Neural cell (in vitro differentiated cells): ENCODE data around the gene KDM4C. TPM values are rescaled to one million over a fixed set of nuclear protein-coding genes. Genes with fewer than 3 reads are reported as not detected.

Source experiments
- H2AFZ ChIP-seq: fragments of 200-600, 300-800 bp; sonication (generic), shearing (Covaris generic); 2 replicates; pipeline ENCODE4 v1.6.0; 2014; ENCODE audit warnings: low read depth, mild to moderate bottlenecking, antibody characterized with exemption, low read length, moderate library complexity
- H3F3A ChIP-seq: fragments of 200-600 bp; shearing (Covaris generic); 2 replicates; pipeline ENCODE4 v1.6.1; 2016; ENCODE audit warnings: mild to moderate bottlenecking, moderate library complexity, mixed read lengths, antibody characterized with exemption, low read length; ENCODE audit not compliant: insufficient read depth, poor library complexity, severe bottlenecking
- H3K27ac ChIP-seq: fragments of 200-600, 300-800 bp; sonication (generic), shearing (Covaris generic); 2 replicates; pipeline ENCODE4 v1.5.1; 2014; ENCODE audit warnings: mild to moderate bottlenecking, low read length, moderate library complexity
- H3K27me3 ChIP-seq: fragments of 300-800, 200-600 bp; sonication (generic), shearing (Covaris generic); 2 replicates; pipeline ENCODE4 v1.6.0; 2014; ENCODE audit warnings: mild to moderate bottlenecking, low read depth, low read length, moderate library complexity; ENCODE audit not compliant: insufficient read depth
- H3K36me3 ChIP-seq: fragments of 300-800, 200-600 bp; sonication (generic), shearing (Covaris generic); 2 replicates; pipeline ENCODE4 v1.5.1; 2014; ENCODE audit warnings: mild to moderate bottlenecking, antibody characterized with exemption, low read length, moderate library complexity; ENCODE audit not compliant: insufficient read depth
- H3K4me2 ChIP-seq: fragments of 300-800, 200-600 bp; sonication (generic), shearing (Covaris generic); 2 replicates; pipeline ENCODE4 v1.6.0; 2014; ENCODE audit warnings: mild to moderate bottlenecking, low read length
- H3K4me3 ChIP-seq: fragments of 300-800, 200-600 bp; sonication (generic), shearing (Covaris generic); 2 replicates; pipeline ENCODE4 v1.5.1; 2014; ENCODE audit warnings: mild to moderate bottlenecking, low read length, moderate library complexity
- H3K79me2 ChIP-seq: fragments of 200-600 bp; shearing (Covaris generic); replicated peaks from 2 replicates; pipeline ENCODE4 v1.6.0; 2014; ENCODE audit warnings: mild to moderate bottlenecking, low read length, moderate library complexity; ENCODE audit not compliant: insufficient read depth
- H3K9ac ChIP-seq: fragments of 300-800, 200-600 bp; sonication (generic), shearing (Covaris generic); 2 replicates; pipeline ENCODE4 v1.6.1; 2016; ENCODE audit warnings: mild to moderate bottlenecking, low read length, mixed read lengths
- H3K9me2 ChIP-seq: fragments of 200-600 bp; shearing (Covaris generic); 2 replicates; pipeline ENCODE4 v1.6.1; 2016; ENCODE audit warnings: mild to moderate bottlenecking, low read length, mixed read lengths; ENCODE audit not compliant: insufficient read depth
- H3K9me3 ChIP-seq: fragments of 200-600, 300-800 bp; sonication (generic), shearing (Covaris generic); 2 replicates; pipeline ENCODE4 v1.6.1; 2016; ENCODE audit warnings: mild to moderate bottlenecking, mixed run types, low read length, moderate library complexity, mixed read lengths
- H4K20me1 ChIP-seq: fragments of 200-600 bp; shearing (Covaris generic); 2 replicates; pipeline ENCODE4 v1.6.1; 2016; ENCODE audit warnings: mild to moderate bottlenecking, mixed run types; ENCODE audit not compliant: insufficient read depth
- EP300 ChIP-seq: fragments of 450-650 bp; conservative IDR thresholded peaks from 2 replicates; pipeline ENCODE4 v1.6.1; 2014; ENCODE audit warnings: antibody characterized with exemption, mild to moderate bottlenecking, moderate library complexity; ENCODE audit not compliant: poor library complexity, severe bottlenecking
- EZH2 ChIP-seq: fragments of 200-600, 300-800 bp; shearing (Covaris generic), sonication (generic); IDR thresholded peaks from 2 replicates; pipeline ENCODE4 v1.6.1; 2014; ENCODE audit warnings: antibody characterized with exemption, low read length, borderline replicate concordance, mild to moderate bottlenecking; ENCODE audit not compliant: insufficient read depth, poor library complexity, severe bottlenecking
- MXI1 ChIP-seq: fragments of 450-650 bp; conservative IDR thresholded peaks from 2 replicates; pipeline ENCODE4 v1.6.1; 2014; ENCODE audit warnings: antibody characterized with exemption, mild to moderate bottlenecking; ENCODE audit not compliant: poor library complexity, severe bottlenecking
- POLR2AphosphoS5 ChIP-seq: IDR thresholded peaks from 2 replicates; pipeline ENCODE4 v1.6.1; 2012
- RAD21 ChIP-seq: fragments of 450-650 bp; conservative IDR thresholded peaks from 2 replicates; pipeline ENCODE4 v1.6.1; 2014; ENCODE audit warnings: antibody characterized with exemption, mild to moderate bottlenecking, moderate library complexity
- SMC3 ChIP-seq: fragments of 450-650 bp; conservative IDR thresholded peaks from 2 replicates; pipeline ENCODE4 v1.6.1; 2014; ENCODE audit warnings: antibody characterized with exemption, mild to moderate bottlenecking, moderate library complexity; ENCODE audit not compliant: poor library complexity
- TAF1 ChIP-seq: IDR thresholded peaks from 2 replicates; pipeline ENCODE4 v1.6.1; 2012; ENCODE audit warnings: low read depth
- polyA plus RNA-seq: library from polyadenylated mRNA; depleted of rRNA; stranded (reverse); fragments of >200 nt; gene quantifications from 2 replicates; pipeline ENCODE4 v1.2.3, GENCODE V29; 2014
- TF ChIP-seq, protein P1 (sequence below): fragments of 450-650 bp; IDR thresholded peaks from 2 replicates; pipeline ENCODE4 v1.5.1; 2014; ENCODE audit warnings: antibody characterized with exemption, mild to moderate bottlenecking, moderate library complexity; ENCODE audit not compliant: poor library complexity, severe bottlenecking
- TF ChIP-seq, protein P2 (sequence below): IDR thresholded peaks from 2 replicates; pipeline ENCODE4 v1.6.1; 2012; ENCODE audit warnings: borderline replicate concordance

Gene KDM4C
- polyA plus RNA-seq, 1 donor from 2014 or later, result 21.1 TPM

DNA sequence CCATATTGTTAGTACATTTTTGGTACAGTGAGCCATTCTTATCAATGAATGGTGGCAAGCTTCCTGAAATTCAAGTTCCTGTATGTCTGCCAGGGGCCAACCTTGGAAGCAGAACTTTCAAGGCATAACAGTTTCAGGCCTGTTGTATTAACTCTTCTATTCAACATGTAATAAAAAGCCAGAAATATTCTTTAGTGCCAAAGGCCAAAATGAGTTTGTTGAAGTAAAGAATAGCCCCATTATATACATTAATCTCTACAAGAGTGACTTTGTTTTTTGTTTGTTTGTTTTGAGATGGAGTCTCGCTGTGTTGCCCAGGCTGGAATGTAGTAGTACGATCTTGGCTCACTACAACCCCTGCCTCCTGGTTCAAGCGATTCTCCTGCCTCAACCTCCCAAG lies 321.3 kb downstream of the KDM4C start:
- Histone ChIP-seq H3K9me2 (no peaks in the 10 kb centered on the region), H3K36me3 (peaks cover 3% of the 10 kb centered on the region), H2AFZ (no peak overlapping the region), H3K27me3 (no peaks in the 10 kb centered on the region), H4K20me1 (no peaks in the 10 kb centered on the region), H3K79me2 (no peaks in the 10 kb centered on the region), H3K9me3 (no peaks in the 10 kb centered on the region), H3K9ac (no peak overlapping the region), H3K4me3 (no peak overlapping the region), H3K27ac (no peak overlapping the region), H3F3A (no peaks in the 10 kb centered on the region), H3K4me2 (no peak overlapping the region)
- no peak for TF ChIP-seq EP300
- TF ChIP-seq, protein P1, sequence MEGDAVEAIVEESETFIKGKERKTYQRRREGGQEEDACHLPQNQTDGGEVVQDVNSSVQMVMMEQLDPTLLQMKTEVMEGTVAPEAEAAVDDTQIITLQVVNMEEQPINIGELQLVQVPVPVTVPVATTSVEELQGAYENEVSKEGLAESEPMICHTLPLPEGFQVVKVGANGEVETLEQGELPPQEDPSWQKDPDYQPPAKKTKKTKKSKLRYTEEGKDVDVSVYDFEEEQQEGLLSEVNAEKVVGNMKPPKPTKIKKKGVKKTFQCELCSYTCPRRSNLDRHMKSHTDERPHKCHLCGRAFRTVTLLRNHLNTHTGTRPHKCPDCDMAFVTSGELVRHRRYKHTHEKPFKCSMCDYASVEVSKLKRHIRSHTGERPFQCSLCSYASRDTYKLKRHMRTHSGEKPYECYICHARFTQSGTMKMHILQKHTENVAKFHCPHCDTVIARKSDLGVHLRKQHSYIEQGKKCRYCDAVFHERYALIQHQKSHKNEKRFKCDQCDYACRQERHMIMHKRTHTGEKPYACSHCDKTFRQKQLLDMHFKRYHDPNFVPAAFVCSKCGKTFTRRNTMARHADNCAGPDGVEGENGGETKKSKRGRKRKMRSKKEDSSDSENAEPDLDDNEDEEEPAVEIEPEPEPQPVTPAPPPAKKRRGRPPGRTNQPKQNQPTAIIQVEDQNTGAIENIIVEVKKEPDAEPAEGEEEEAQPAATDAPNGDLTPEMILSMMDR, result no peak
- TF ChIP-seq TAF1, result no peak
- TF ChIP-seq POLR2AphosphoS5, result no peak
- TF ChIP-seq, protein P2, sequence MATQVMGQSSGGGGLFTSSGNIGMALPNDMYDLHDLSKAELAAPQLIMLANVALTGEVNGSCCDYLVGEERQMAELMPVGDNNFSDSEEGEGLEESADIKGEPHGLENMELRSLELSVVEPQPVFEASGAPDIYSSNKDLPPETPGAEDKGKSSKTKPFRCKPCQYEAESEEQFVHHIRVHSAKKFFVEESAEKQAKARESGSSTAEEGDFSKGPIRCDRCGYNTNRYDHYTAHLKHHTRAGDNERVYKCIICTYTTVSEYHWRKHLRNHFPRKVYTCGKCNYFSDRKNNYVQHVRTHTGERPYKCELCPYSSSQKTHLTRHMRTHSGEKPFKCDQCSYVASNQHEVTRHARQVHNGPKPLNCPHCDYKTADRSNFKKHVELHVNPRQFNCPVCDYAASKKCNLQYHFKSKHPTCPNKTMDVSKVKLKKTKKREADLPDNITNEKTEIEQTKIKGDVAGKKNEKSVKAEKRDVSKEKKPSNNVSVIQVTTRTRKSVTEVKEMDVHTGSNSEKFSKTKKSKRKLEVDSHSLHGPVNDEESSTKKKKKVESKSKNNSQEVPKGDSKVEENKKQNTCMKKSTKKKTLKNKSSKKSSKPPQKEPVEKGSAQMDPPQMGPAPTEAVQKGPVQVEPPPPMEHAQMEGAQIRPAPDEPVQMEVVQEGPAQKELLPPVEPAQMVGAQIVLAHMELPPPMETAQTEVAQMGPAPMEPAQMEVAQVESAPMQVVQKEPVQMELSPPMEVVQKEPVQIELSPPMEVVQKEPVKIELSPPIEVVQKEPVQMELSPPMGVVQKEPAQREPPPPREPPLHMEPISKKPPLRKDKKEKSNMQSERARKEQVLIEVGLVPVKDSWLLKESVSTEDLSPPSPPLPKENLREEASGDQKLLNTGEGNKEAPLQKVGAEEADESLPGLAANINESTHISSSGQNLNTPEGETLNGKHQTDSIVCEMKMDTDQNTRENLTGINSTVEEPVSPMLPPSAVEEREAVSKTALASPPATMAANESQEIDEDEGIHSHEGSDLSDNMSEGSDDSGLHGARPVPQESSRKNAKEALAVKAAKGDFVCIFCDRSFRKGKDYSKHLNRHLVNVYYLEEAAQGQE, result no peak
- no peak for TF ChIP-seq EZH2
- TF ChIP-seq SMC3, result no peak
- TF ChIP-seq RAD21, result no peak
- TF ChIP-seq MXI1, result no peak

DNA sequence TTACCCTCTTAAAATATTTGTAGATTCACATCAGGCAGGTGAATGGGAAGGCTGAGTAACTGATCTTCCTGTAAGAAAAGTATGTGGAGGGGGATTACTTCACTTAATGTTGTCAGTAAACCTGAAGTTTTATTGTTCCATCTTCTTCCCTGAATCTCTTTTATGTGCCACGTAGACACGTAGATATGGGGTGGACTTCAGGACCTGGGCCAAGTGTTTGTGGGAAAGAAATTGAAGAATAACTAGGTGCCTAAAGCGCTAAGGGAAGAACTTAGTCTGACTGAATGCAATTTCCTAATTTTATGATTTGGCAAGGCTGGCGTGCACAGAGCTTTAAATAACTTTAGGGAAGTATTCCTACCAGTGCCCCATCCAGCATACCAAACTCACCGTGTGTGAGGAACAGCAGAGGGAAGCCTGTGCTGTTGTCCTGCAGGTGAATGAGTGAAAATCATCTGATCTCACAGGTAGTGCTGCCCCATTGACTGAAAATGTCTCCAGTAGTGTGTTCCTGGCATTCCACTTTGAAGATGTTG lies 323.4 kb downstream of the KDM4C start:
- Histone ChIP-seq H2AFZ (no peak overlapping the region), H3K27ac (no peak overlapping the region), H3F3A (no peaks in the 10 kb centered on the region), H3K4me3 (no peak overlapping the region), H3K9ac (no peak overlapping the region), H3K9me3 (no peaks in the 10 kb centered on the region), H3K4me2 (no peak overlapping the region), H4K20me1 (no peaks in the 10 kb centered on the region), H3K36me3 (peaks cover 3% of the 10 kb centered on the region), H3K79me2 (no peaks in the 10 kb centered on the region), H3K27me3 (no peaks in the 10 kb centered on the region), H3K9me2 (no peaks in the 10 kb centered on the region)
- TF ChIP-seq POLR2AphosphoS5 (no peak), MXI1 (no peak), SMC3 (no peak), RAD21 (no peak), TAF1 (no peak), EZH2 (no peak), EP300 (no peak)
- TF ChIP-seq, protein P1, result no peak
- TF ChIP-seq, protein P2, result no peak
